ENCODE measurements around the gene RPP25. TPM values are rescaled to one million over a fixed set of nuclear protein-coding genes. Genes with fewer than 3 reads are reported as not detected.

RPP25 gene
- total and polyA plus RNA-seq, 11 donors: 1.1 to 5.8 (median 2.1) TPM

DNA sequence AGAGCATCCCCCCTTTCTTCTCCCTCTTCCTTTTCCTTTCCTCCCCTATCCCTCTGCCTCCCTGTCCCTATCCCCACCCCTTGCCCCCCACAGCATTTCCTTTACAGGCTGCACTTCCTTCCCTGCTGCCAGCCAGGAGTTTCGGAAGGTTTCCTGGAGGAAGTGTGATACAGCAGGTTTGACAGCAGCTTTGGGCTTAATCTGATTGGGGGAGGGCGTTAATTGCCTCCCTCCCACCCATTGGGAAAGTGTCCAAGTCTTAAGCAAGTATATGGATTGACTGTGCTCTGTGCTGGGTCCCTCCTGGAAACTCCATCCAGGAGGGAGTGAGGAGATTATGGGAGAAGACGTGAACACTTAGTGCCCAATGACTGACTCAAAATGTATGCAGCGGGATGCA, 40.6 kb upstream of the RPP25 start:
- intact Hi-C loops (cut with DNase I): no loop called here
- H3K36me3 ChIP-seq: no peaks in the 10 kb centered on the region
- ATAC-seq (no peak), DNase-seq (no peak)
- H3K4me1 ChIP-seq: peaks cover 0 to 13% (median 8%) of the 10 kb centered on the region in 12 donors
- H3K9me3 ChIP-seq: no peaks in the 10 kb centered on the region
- 39 to 57% (median 50%) methylated on average over 4 of the region's 4 CpGs for WGBS, 4 donors
- H3K27me3 ChIP-seq: peaks cover 0 to 14% (median 3%) of the 10 kb centered on the region in 9 donors
- TF ChIP-seq POLR2A (IDR thresholded peaks at IDR 0.05) (no peak), CTCF (IDR thresholded peaks at IDR 0.05) (no peak)
- H3K4me3 ChIP-seq: no peak overlapping the region
- H3K27ac ChIP-seq: no peak overlapping the region

DNA sequence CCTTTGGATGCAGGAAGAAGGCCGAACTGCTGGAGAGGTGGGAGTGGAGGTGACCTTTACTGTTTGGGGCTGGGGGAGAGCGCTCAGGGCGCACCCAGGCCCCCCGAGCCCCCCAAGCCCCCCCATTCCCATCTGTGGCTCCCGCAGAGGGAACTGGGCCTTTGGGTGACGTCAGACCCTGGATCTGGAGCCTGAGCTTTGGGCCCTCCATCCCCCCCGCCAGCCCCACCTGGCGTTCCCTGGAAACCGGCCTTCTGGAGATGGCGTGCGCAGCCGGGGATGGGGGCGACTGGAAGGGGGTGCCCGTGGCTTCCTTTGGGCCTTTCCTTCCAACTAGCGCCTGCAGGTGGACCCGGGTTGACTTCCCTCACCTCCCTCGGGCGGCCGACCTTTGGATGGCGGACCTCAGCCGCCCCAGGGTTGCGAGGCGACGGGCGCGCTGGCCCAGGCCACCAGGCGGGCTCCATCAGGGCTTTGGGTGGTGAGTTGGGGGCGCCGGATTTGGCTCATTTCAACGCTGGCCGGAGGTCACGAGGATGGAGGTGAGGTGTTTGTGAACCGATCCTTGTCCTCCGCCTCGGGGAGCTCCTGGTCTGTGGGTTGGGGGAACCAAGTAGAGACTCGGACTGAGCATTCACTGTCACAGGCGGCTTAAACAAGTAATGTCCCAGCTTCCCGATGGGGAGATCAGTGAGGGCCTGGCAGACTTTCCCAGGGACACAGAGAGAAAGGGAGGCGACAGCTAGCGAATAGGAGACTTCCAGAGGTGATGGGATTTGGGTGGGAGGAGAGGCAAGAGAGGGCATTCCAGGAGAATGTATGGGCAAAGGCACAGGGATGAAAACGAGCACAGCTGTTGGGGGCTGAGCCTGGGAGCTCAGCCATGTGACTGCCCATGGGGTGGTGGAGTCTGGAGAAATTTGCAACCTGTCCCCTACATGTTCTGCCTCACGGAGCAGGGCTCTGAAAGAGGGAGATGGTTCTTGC, 39.5 kb upstream of the RPP25 start:
- peaks cover 0 to 18% (median 3%) of the 10 kb centered on the region in 9 donors for H3K27me3 ChIP-seq
- DNase-seq (peak in 3 of 5 donors; percentile 19 to 30 (median 23)), ATAC-seq (peak in 2 of 4 donors; percentile 8 to 17)
- no peaks in the 10 kb centered on the region for H3K9me3 ChIP-seq
- 8 to 17% (median 11%) methylated on average over 19 to 42 of the region's 42 CpGs for WGBS, 4 donors
- peak overlapping the region; percentile 47 to 87 (median 72) for H3K4me3 ChIP-seq
- peak overlapping the region in 1 of 12 donors; percentile 50 for H3K27ac ChIP-seq
- H3K36me3 ChIP-seq: no peaks in the 10 kb centered on the region
- TF ChIP-seq CTCF (IDR thresholded peaks at IDR 0.05) (no peak), POLR2A (IDR thresholded peaks at IDR 0.05) (no peak)
- intact Hi-C loops (cut with DNase I): no loop called here
- peaks cover 0 to 13% (median 8%) of the 10 kb centered on the region in 12 donors for H3K4me1 ChIP-seq

DNA sequence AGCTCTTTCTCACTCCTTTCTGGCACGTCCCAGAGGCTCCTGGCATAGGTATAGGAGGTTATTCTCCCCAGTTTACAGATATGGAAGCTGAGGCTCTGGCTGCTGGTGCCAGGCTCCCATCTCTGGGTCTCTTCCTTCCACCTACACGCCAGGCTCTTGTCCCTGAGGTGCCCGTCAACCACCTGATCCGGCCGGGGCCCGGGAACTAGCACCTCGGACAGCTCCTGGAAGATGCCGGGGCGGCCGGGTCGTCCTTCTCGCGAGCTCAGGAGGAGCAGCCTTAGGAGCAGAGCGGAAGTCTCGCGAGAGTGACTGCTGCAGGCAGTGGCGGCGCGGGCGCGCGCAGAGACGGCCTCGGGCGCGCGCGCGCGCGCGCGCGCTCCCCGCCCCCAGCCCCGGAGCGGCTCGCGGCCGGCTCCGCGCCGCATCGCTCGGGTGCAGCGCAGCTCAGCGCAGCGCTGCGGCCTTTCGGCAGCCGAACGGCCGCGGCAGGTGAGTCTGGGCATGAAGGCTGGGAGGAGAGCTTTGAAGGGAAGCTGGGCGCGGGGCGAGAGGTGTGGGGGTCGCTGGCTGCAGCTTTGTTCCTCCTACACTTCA, 38.7 kb upstream of the RPP25 start, which contains the start of gene SCAMP5:
SCAMP5 (plus strand) TSS at position 382 of the 597 bp plus-strand sequence. CDS start 16,277 bp downstream, outside the sequence.
- ATAC-seq (peak; percentile 91 to 95 (median 93)), DNase-seq (peak; percentile 92 to 95 (median 94))
- H3K9me3 ChIP-seq: no peaks in the 10 kb centered on the region
- H3K36me3 ChIP-seq: no peaks in the 10 kb centered on the region
- peak within 1 kb of the TSS in 1 of 12 donors; percentile 50 for H3K27ac ChIP-seq
- 1 to 4% (median 2%) methylated on average over 12 to 58 of the region's 58 CpGs for WGBS, 4 donors
- peaks cover 0 to 18% (median 3%) of the 10 kb centered on the region in 9 donors for H3K27me3 ChIP-seq
- intact Hi-C loops (cut with DNase I): no loop called here
- peaks cover 0 to 13% (median 8%) of the 10 kb centered on the region in 12 donors for H3K4me1 ChIP-seq
- TF ChIP-seq POLR2A (IDR thresholded peaks at IDR 0.05): no peak
- TF ChIP-seq CTCF (IDR thresholded peaks at IDR 0.05): no peak
- H3K4me3 ChIP-seq: peak within 1 kb of the TSS; percentile 47 to 87 (median 72)

GRCh38 chr15:74994685-74995084, 38.1 kb upstream of the RPP25 start:
- DNase-seq: no peak
- Histone ChIP-seq H3K4me3 (peak overlapping the region in 3 of 12 donors; percentile 76 to 87 (median 82)), H3K27ac (no peak overlapping the region), H3K36me3 (no peaks in the 10 kb centered on the region), H3K4me1 (peaks cover 0 to 13% (median 8%) of the 10 kb centered on the region in 12 donors), H3K27me3 (peaks cover 0 to 18% (median 3%) of the 10 kb centered on the region in 9 donors), H3K9me3 (no peaks in the 10 kb centered on the region)
- no peak for ATAC-seq
- WGBS, 4 donors: 33 to 50% (median 47%) methylated on average over 5 of the region's 5 CpGs
- TF ChIP-seq CTCF (IDR thresholded peaks at IDR 0.05): no peak
- no peak for TF ChIP-seq POLR2A (IDR thresholded peaks at IDR 0.05)
- intact Hi-C loops (cut with DNase I): no loop called here

Measured in heart left ventricle (tissue), 16 donors.